Peyer's patch (tissue), 4 donors: ENCODE results near the gene YEATS2.

ENCODE experiments used
- POLR2A ChIP-seq, 2 donors: fragments of 450-650 bp; IDR thresholded peaks; one replicate each; pipeline ENCODE4 v1.5.1; 2017; ENCODE audit warnings: antibody characterized with exemption in 2 of 2, mild to moderate bottlenecking in 2 of 2, moderate library complexity in 2 of 2
- TF ChIP-seq, protein P1 (sequence below), 6 experiments: fragments of 450-650 bp in 4 of 6; fragments of 200-600 bp in 2 of 6; sonication (generic) in 1 of 6; IDR thresholded peaks; one replicate each; pipeline ENCODE4 v1.5.1; 2017 to 2019; ENCODE audit warnings: antibody characterized with exemption in 6 of 6, mild to moderate bottlenecking in 3 of 6, moderate library complexity in 1 of 6

DNA sequence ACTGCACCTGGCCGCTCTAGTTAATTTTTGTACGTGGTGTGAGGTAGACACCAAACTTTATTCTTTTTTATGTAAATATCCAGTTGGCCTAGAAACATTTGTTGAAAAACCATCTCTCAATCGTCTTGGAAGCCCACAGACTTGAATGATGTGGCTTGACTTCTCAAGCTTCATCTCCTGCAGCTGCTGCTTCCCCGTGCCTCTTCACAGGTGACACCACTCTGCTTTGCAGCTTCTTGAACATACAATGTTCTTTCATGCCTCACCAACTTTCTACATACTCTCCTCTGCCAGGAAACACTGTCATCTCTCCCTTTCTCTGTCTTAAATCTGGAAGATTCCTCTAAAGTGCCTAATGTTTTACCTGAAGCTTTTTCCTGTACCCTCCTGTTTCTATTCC is 92.2 kb downstream of the YEATS2 start:
- TF ChIP-seq, protein P1, sequence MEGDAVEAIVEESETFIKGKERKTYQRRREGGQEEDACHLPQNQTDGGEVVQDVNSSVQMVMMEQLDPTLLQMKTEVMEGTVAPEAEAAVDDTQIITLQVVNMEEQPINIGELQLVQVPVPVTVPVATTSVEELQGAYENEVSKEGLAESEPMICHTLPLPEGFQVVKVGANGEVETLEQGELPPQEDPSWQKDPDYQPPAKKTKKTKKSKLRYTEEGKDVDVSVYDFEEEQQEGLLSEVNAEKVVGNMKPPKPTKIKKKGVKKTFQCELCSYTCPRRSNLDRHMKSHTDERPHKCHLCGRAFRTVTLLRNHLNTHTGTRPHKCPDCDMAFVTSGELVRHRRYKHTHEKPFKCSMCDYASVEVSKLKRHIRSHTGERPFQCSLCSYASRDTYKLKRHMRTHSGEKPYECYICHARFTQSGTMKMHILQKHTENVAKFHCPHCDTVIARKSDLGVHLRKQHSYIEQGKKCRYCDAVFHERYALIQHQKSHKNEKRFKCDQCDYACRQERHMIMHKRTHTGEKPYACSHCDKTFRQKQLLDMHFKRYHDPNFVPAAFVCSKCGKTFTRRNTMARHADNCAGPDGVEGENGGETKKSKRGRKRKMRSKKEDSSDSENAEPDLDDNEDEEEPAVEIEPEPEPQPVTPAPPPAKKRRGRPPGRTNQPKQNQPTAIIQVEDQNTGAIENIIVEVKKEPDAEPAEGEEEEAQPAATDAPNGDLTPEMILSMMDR (IDR thresholded peaks at IDR 0.05) = no peak
- no peak for TF ChIP-seq POLR2A (IDR thresholded peaks at IDR 0.05)
